CD8-positive, alpha-beta memory T cell (primary cell): ENCODE results near the gene MUSTN1. TPM values are rescaled to one million over a fixed set of nuclear protein-coding genes. Genes with fewer than 3 reads are reported as not detected.

Experiments
- CTCF ChIA-PET: fragments of 350-600 bp; sonication (Branson Sonifier 250); formaldehyde crosslinking; loops from one replicate; lab custom pipeline; 2021; ENCODE audit warnings: antibody characterized with exemption; lab: Charles Lee
- POLR2A ChIA-PET: fragments of 350-600 bp; sonication (Branson Sonifier 250); formaldehyde crosslinking; loops from one replicate; lab custom pipeline; 2021; ENCODE audit warnings: antibody characterized with exemption; lab: Charles Lee
- DNase-seq, 5 donors: peaks; one replicate each; pipeline versions ENCODE4 v3.0.0 to v3.0.0-alpha.2; 2020 to 2022; ENCODE audit warnings: mixed read lengths in 1 of 5
- H3K27ac ChIP-seq: one replicate; pipeline ENCODE4 v1.7.0; 2013; ENCODE audit warnings: low read depth, mild to moderate bottlenecking, low read length, moderate library complexity
- H3K27me3 ChIP-seq: 2 replicates; pipeline ENCODE4 v1.7.0; 2013; ENCODE audit warnings: low read length, mild to moderate bottlenecking; ENCODE audit not compliant: insufficient read depth, poor library complexity, severe bottlenecking
- H3K36me3 ChIP-seq: 2 replicates; pipeline ENCODE4 v1.7.0; 2013; ENCODE audit warnings: mild to moderate bottlenecking, low read length, moderate library complexity; ENCODE audit not compliant: insufficient read depth
- H3K4me1 ChIP-seq: 2 replicates; pipeline ENCODE4 v1.7.0; 2013; ENCODE audit warnings: mild to moderate bottlenecking, low read length, moderate library complexity; ENCODE audit not compliant: insufficient read depth
- H3K4me3 ChIP-seq: 2 replicates; pipeline ENCODE4 v1.7.0; 2013; ENCODE audit warnings: mild to moderate bottlenecking, low read length
- H3K9me3 ChIP-seq: 2 replicates; pipeline ENCODE4 v1.7.0; 2013; ENCODE audit warnings: mild to moderate bottlenecking, low read length
- H3K27ac Mint-ChIP-seq, 8 donors: one replicate each; pipeline ENCODE4 v1.8.0; 2020 to 2021; ENCODE audit warnings: mixed read lengths in 8 of 8, mild to moderate bottlenecking in 6 of 8, inconsistent platforms in 3 of 8, moderate library complexity in 3 of 8
- H3K27me3 Mint-ChIP-seq, 2 donors: one replicate each; pipeline ENCODE4 v1.8.0; 2020 to 2021; ENCODE audit warnings: mixed read lengths in 2 of 2, mild to moderate bottlenecking in 1 of 2, moderate library complexity in 1 of 2
- H3K36me3 Mint-ChIP-seq, 3 donors: one replicate each; pipeline ENCODE4 v1.8.0; 2020 to 2021; ENCODE audit warnings: mixed read lengths in 3 of 3, inconsistent platforms in 1 of 3, mild to moderate bottlenecking in 1 of 3
- H3K4me1 Mint-ChIP-seq, 3 donors: one replicate each; pipeline ENCODE4 v1.8.0; 2020 to 2021; ENCODE audit warnings: mixed read lengths in 3 of 3, inconsistent platforms in 1 of 3, mild to moderate bottlenecking in 1 of 3
- H3K4me3 Mint-ChIP-seq, 7 donors: one replicate each; pipeline ENCODE4 v1.8.0; 2020 to 2021; ENCODE audit warnings: mixed read lengths in 7 of 7, mild to moderate bottlenecking in 6 of 7, moderate library complexity in 4 of 7, inconsistent platforms in 2 of 7
- H3K9me3 Mint-ChIP-seq, 5 donors: one replicate each; pipeline ENCODE4 v1.8.0; 2020 to 2022; ENCODE audit warnings: mixed read lengths in 5 of 5, mild to moderate bottlenecking in 3 of 5, moderate library complexity in 2 of 5, inconsistent platforms in 1 of 5
- polyA plus RNA-seq: library from polyadenylated mRNA; unstranded; fragments of 300-500 nt; fragmentation: Illumina TruSeq; gene quantifications from one replicate; pipeline ENCODE4 v1.2.3, GENCODE V29; 2021
- total RNA-seq, 2 experiments: library from RNA; stranded (reverse); gene quantifications; one replicate each; pipeline ENCODE4 v1.2.3, GENCODE V29; 2021

Gene MUSTN1
- total and polyA plus RNA-seq, 3 experiments from 2014 or later: 0.79 to 1.5 TPM; not detected in 1

GRCh38 chr3:52839892-52840545 is 5.2 kb upstream of the MUSTN1 start:
- peak overlapping the region in 1 of 7 donors; percentile 44 for H3K4me3 Mint-ChIP-seq
- ChIA-PET POLR2A (no interaction called here), CTCF (no interaction called here)
- peaks cover 11% of the 10 kb centered on the region for H3K36me3 ChIP-seq
- H3K36me3 Mint-ChIP-seq: peaks cover 7 to 69% (median 16%) of the 10 kb centered on the region in 3 donors
- no peak for DNase-seq
- no peak overlapping the region for H3K4me3 ChIP-seq
- no peaks in the 10 kb centered on the region for H3K9me3 ChIP-seq
- H3K27me3 Mint-ChIP-seq: peaks cover 0 to 2% of the 10 kb centered on the region in 2 donors
- peaks cover 24% of the 10 kb centered on the region for H3K4me1 ChIP-seq
- H3K27ac ChIP-seq: no peak overlapping the region
- H3K4me1 Mint-ChIP-seq: peaks cover 35 to 51% (median 43%) of the 10 kb centered on the region in 3 donors
- H3K27ac Mint-ChIP-seq: peak overlapping the region in 3 of 8 donors; percentile 42 to 65 (median 43)
- no peaks in the 10 kb centered on the region for H3K27me3 ChIP-seq
- no peaks in the 10 kb centered on the region for H3K9me3 Mint-ChIP-seq

GRCh38 chr3:52839268-52839575 is 4.4 kb upstream of the MUSTN1 start:
- Mint-ChIP-seq H3K9me3 (no peaks in the 10 kb centered on the region), H3K27ac (peak overlapping the region in 5 of 8 donors; percentile 19 to 78 (median 52)), H3K27me3 (peaks cover 0 to 2% of the 10 kb centered on the region in 2 donors), H3K4me1 (peaks cover 35 to 51% (median 43%) of the 10 kb centered on the region in 3 donors), H3K4me3 (peak overlapping the region in 4 of 7 donors; percentile 26 to 77 (median 32)), H3K36me3 (peaks cover 10 to 71% (median 10%) of the 10 kb centered on the region in 3 donors)
- H3K9me3 ChIP-seq: no peaks in the 10 kb centered on the region
- no peak overlapping the region for H3K4me3 ChIP-seq
- POLR2A ChIA-PET: no interaction called here
- CTCF ChIA-PET: interaction anchor here (0.8 to 1.7 kb wide), 2 partner anchors 26 to 96 kb away, joined by 3 to 4 read pairs; no protein-coding TSS in a partner anchor
- H3K36me3 ChIP-seq: peaks cover 11% of the 10 kb centered on the region
- peaks cover 24% of the 10 kb centered on the region for H3K4me1 ChIP-seq
- H3K27me3 ChIP-seq: no peaks in the 10 kb centered on the region
- no peak overlapping the region for H3K27ac ChIP-seq
- DNase-seq: no peak

GRCh38 chr3:52838561-52839267 is 3.9 kb upstream of the MUSTN1 start:
- no peak overlapping the region for H3K27ac ChIP-seq
- Mint-ChIP-seq H3K27ac (peak overlapping the region in 5 of 8 donors; percentile 19 to 64 (median 52)), H3K4me3 (peak overlapping the region in 5 of 7 donors; percentile 26 to 77 (median 37)), H3K27me3 (peaks cover 0 to 2% of the 10 kb centered on the region in 2 donors), H3K36me3 (peaks cover 8 to 68% (median 10%) of the 10 kb centered on the region in 3 donors), H3K9me3 (no peaks in the 10 kb centered on the region), H3K4me1 (peaks cover 35 to 51% (median 43%) of the 10 kb centered on the region in 3 donors)
- no peaks in the 10 kb centered on the region for H3K9me3 ChIP-seq
- H3K4me1 ChIP-seq: peaks cover 24% of the 10 kb centered on the region
- H3K36me3 ChIP-seq: peaks cover 11% of the 10 kb centered on the region
- no peak overlapping the region for H3K4me3 ChIP-seq
- ChIA-PET POLR2A (no interaction called here), CTCF (interaction anchor here (0.8 to 2.1 kb wide), 3 partner anchors 7 to 96 kb away, joined by 3 to 6 read pairs (median 4); no protein-coding TSS in a partner anchor)
- DNase-seq: peak in 1 of 5 donors; percentile 18
- H3K27me3 ChIP-seq: no peaks in the 10 kb centered on the region

- no peaks in the 10 kb centered on the region for H3K9me3 ChIP-seq
- Mint-ChIP-seq H3K4me1 (peaks cover 35 to 51% (median 43%) of the 10 kb centered on the region in 3 donors), H3K4me3 (peak overlapping the region in 1 of 7 donors; percentile 7), H3K9me3 (no peaks in the 10 kb centered on the region), H3K36me3 (peaks cover 6 to 59% (median 11%) of the 10 kb centered on the region in 3 donors), H3K27me3 (no peaks in the 10 kb centered on the region), H3K27ac (peak overlapping the region in 3 of 8 donors; percentile 3 to 70 (median 68))
- no peak overlapping the region for H3K4me3 ChIP-seq
- ChIA-PET CTCF (interaction anchor here (1.5 to 2.1 kb wide), 2 partner anchors 9 to 16 kb away, joined by 4 to 6 read pairs; no protein-coding TSS in a partner anchor), POLR2A (no interaction called here)
- DNase-seq: no peak
- peaks cover 24% of the 10 kb centered on the region for H3K4me1 ChIP-seq
- no peak overlapping the region for H3K27ac ChIP-seq
- H3K36me3 ChIP-seq: no peaks in the 10 kb centered on the region
- H3K27me3 ChIP-seq: no peaks in the 10 kb centered on the region
These were observed 2.2 kb upstream of the MUSTN1 start for GRCh38 chr3:52836986-52837385.

GRCh38 chr3:52836471-52836845 is 1.6 kb upstream of the MUSTN1 start:
- Histone ChIP-seq H3K4me1 (peaks cover 24% of the 10 kb centered on the region), H3K36me3 (no peaks in the 10 kb centered on the region), H3K9me3 (no peaks in the 10 kb centered on the region), H3K4me3 (no peak overlapping the region), H3K27ac (no peak overlapping the region), H3K27me3 (no peaks in the 10 kb centered on the region)
- peaks cover under 1 to 54% (median 7%) of the 10 kb centered on the region in 3 donors for H3K36me3 Mint-ChIP-seq
- H3K4me3 Mint-ChIP-seq: no peak overlapping the region
- ChIA-PET POLR2A (no interaction called here), CTCF (interaction anchor here (2.1 kb wide), 1 partner anchor 10 kb away, joined by 6 read pairs; no protein-coding TSS in a partner anchor)
- no peaks in the 10 kb centered on the region for H3K9me3 Mint-ChIP-seq
- peak overlapping the region in 2 of 8 donors; percentile 32 to 68 for H3K27ac Mint-ChIP-seq
- H3K27me3 Mint-ChIP-seq: no peaks in the 10 kb centered on the region
- no peak for DNase-seq
- peaks cover 32 to 47% (median 39%) of the 10 kb centered on the region in 3 donors for H3K4me1 Mint-ChIP-seq

- Histone ChIP-seq H3K4me1 (peaks cover 24% of the 10 kb centered on the region), H3K27ac (no peak overlapping the region), H3K4me3 (no peak overlapping the region), H3K36me3 (no peaks in the 10 kb centered on the region), H3K9me3 (no peaks in the 10 kb centered on the region), H3K27me3 (no peaks in the 10 kb centered on the region)
- H3K36me3 Mint-ChIP-seq: peaks cover 0 to 49% (median 7%) of the 10 kb centered on the region in 3 donors
- H3K27me3 Mint-ChIP-seq: no peaks in the 10 kb centered on the region
- no peak for DNase-seq
- ChIA-PET CTCF (no interaction called here), POLR2A (no interaction called here)
- no peak overlapping the region for H3K4me3 Mint-ChIP-seq
- no peaks in the 10 kb centered on the region for H3K9me3 Mint-ChIP-seq
- H3K4me1 Mint-ChIP-seq: peaks cover 32 to 47% (median 39%) of the 10 kb centered on the region in 3 donors
- no peak overlapping the region for H3K27ac Mint-ChIP-seq
These were observed 1.1 kb upstream of the MUSTN1 start for GRCh38 chr3:52835766-52836470.

- Mint-ChIP-seq H3K9me3 (no peaks in the 10 kb centered on the region), H3K27me3 (no peaks in the 10 kb centered on the region), H3K4me1 (peaks cover 12 to 25% (median 17%) of the 10 kb centered on the region in 3 donors), H3K27ac (no peak overlapping the region), H3K4me3 (no peak overlapping the region), H3K36me3 (peaks cover 0 to 40% (median 7%) of the 10 kb centered on the region in 3 donors)
- Histone ChIP-seq H3K4me3 (no peak overlapping the region), H3K4me1 (peaks cover 10% of the 10 kb centered on the region), H3K27ac (no peak overlapping the region), H3K27me3 (no peaks in the 10 kb centered on the region), H3K36me3 (no peaks in the 10 kb centered on the region), H3K9me3 (no peaks in the 10 kb centered on the region)
- no peak for DNase-seq
- CTCF ChIA-PET: no interaction called here
- POLR2A ChIA-PET: no interaction called here
These were observed 1.6 kb downstream of the MUSTN1 start for GRCh38 chr3:52833202-52833601.
